GM18520 (cell line): Measurements from ENCODE around the gene HMCN1.
A peak's percentile ranks its signal among the peaks of the same experiment; 100 is the strongest.

ENCODE experiments used
- ATAC-seq: cut with Tn5 transposase; IDR thresholded peaks from one replicate; pipeline ENCODE4 v1.9.1; 2021; ENCODE audit not compliant: unreplicated experiment

HMCN1 gene

GRCh38 chr1:185895208-185895900 lies 161.2 kb downstream of the HMCN1 start:
- ATAC-seq: no peak

GRCh38 chr1:185896863-185897262 lies 162.7 kb downstream of the HMCN1 start:
- ATAC-seq: no peak

- no peak for ATAC-seq
Observed at GRCh38 chr1:185906186-185906585, 172.0 kb downstream of the HMCN1 start.

GRCh38 chr1:185907246-185907645 lies 173.1 kb downstream of the HMCN1 start:
- ATAC-seq: no peak

- ATAC-seq: no peak
Observed at GRCh38 chr1:185911978-185912377, 177.8 kb downstream of the HMCN1 start.

GRCh38 chr1:185912504-185912903 lies 178.3 kb downstream of the HMCN1 start:
- no peak for ATAC-seq

- ATAC-seq: no peak
Observed at GRCh38 chr1:185914089-185914488, 179.9 kb downstream of the HMCN1 start.

- ATAC-seq: no peak
Observed at GRCh38 chr1:185916861-185917260, 182.7 kb downstream of the HMCN1 start.

GRCh38 chr1:185917646-185918045 lies 183.5 kb downstream of the HMCN1 start:
- no peak for ATAC-seq

- peak; percentile 64 for ATAC-seq
Observed at GRCh38 chr1:185920602-185921001, 186.4 kb downstream of the HMCN1 start.

GRCh38 chr1:185921636-185922035 lies 187.4 kb downstream of the HMCN1 start:
- ATAC-seq: no peak

- no peak for ATAC-seq
Observed at GRCh38 chr1:185926588-185926987, 192.4 kb downstream of the HMCN1 start.

GRCh38 chr1:185929776-185930175 lies 195.6 kb downstream of the HMCN1 start:
- ATAC-seq: no peak

GRCh38 chr1:185931438-185931837 lies 197.2 kb downstream of the HMCN1 start:
- ATAC-seq: no peak

- no peak for ATAC-seq
Observed at GRCh38 chr1:185933580-185933979, 199.4 kb downstream of the HMCN1 start.

GRCh38 chr1:185934476-185935189 lies 200.4 kb downstream of the HMCN1 start:
- no peak for ATAC-seq

GRCh38 chr1:185935360-185935759 lies 201.2 kb downstream of the HMCN1 start:
- ATAC-seq: no peak

GRCh38 chr1:185936641-185937040 lies 202.4 kb downstream of the HMCN1 start:
- ATAC-seq: no peak

- ATAC-seq: no peak
Observed at GRCh38 chr1:185938396-185938795, 204.2 kb downstream of the HMCN1 start.

GRCh38 chr1:185939142-185939541 lies 205.0 kb downstream of the HMCN1 start:
- no peak for ATAC-seq

GRCh38 chr1:185942961-185943360 lies 208.8 kb downstream of the HMCN1 start:
- ATAC-seq: no peak

- ATAC-seq: no peak
Observed at GRCh38 chr1:185956881-185957280, 222.7 kb downstream of the HMCN1 start.
